GM18519 (cell line): ENCODE measurements around the gene HNRNPDL.
"Not testable (repeated sequence)": the region's sequence is repeated elsewhere in the genome, so short reads cannot be mapped to it uniquely, and the experiment has no call there.

Experiments
- ATAC-seq: cut with Tn5 transposase; IDR thresholded peaks from one replicate; pipeline ENCODE4 v1.9.1; 2021; ENCODE audit warnings: mild to moderate bottlenecking, moderate library complexity; ENCODE audit not compliant: unreplicated experiment, low FRiP score

Gene HNRNPDL

GRCh38 chr4:82434949-82435348, 4.7 kb upstream of the HNRNPDL start:
- no peak for ATAC-seq

- no peak for ATAC-seq
These were observed 3.5 kb upstream of the HNRNPDL start for GRCh38 chr4:82433791-82434190.

- ATAC-seq: no peak
These were observed 2.3 kb upstream of the HNRNPDL start for GRCh38 chr4:82432596-82432995.

- ATAC-seq: no peak
These were observed 1.6 kb upstream of the HNRNPDL start for GRCh38 chr4:82431831-82432230.

- ATAC-seq: no peak
These were observed 893 bp upstream of the HNRNPDL start for GRCh38 chr4:82430964-82431745.

GRCh38 chr4:82429728-82430192, 502 bp downstream of the HNRNPDL start:
- no peak for ATAC-seq

- ATAC-seq: peak; percentile 44
These were observed 1.1 kb downstream of the HNRNPDL start for GRCh38 chr4:82428969-82429727.

GRCh38 chr4:82428526-82428968, 1.7 kb downstream of the HNRNPDL start:
- no peak for ATAC-seq

GRCh38 chr4:82425478-82425877, 4.8 kb downstream of the HNRNPDL start:
- no peak for ATAC-seq

- ATAC-seq: no peak
These were observed 6.8 kb downstream of the HNRNPDL start for GRCh38 chr4:82423245-82424054.

GRCh38 chr4:82422616-82423015, 7.6 kb downstream of the HNRNPDL start:
- ATAC-seq: no peak

GRCh38 chr4:82421796-82422560, 8.3 kb downstream of the HNRNPDL start:
- no peak for ATAC-seq

GRCh38 chr4:82419451-82419850, 10.8 kb downstream of the HNRNPDL start:
- ATAC-seq: no peak

GRCh38 chr4:82415922-82416365, 14.3 kb downstream of the HNRNPDL start:
- no peak for ATAC-seq

GRCh38 chr4:82415061-82415460, 15.2 kb downstream of the HNRNPDL start:
- ATAC-seq: not testable (repeated sequence)

GRCh38 chr4:82403725-82404124, 26.5 kb downstream of the HNRNPDL start:
- no peak for ATAC-seq

GRCh38 chr4:82402196-82402775, 28.0 kb downstream of the HNRNPDL start:
- ATAC-seq: no peak

GRCh38 chr4:82401600-82401999, 28.7 kb downstream of the HNRNPDL start:
- ATAC-seq: no peak

- no peak for ATAC-seq
These were observed 32.0 kb downstream of the HNRNPDL start for GRCh38 chr4:82398263-82398662.

- ATAC-seq: no peak
These were observed 32.7 kb downstream of the HNRNPDL start for GRCh38 chr4:82397527-82397926.
